GM12873 (cell line): ENCODE results near the gene SPSB1.

ENCODE experiments used
- TF ChIP-seq, protein P1 (sequence below): IDR thresholded peaks from 2 replicates; pipeline ENCODE4 v1.5.1; 2012; ENCODE audit warnings: low read depth, mild to moderate bottlenecking, moderate library complexity, low read length, control low read depth; ENCODE audit not compliant: insufficient read depth; ENCODE audit errors: missing control alignments

Gene SPSB1

DNA sequence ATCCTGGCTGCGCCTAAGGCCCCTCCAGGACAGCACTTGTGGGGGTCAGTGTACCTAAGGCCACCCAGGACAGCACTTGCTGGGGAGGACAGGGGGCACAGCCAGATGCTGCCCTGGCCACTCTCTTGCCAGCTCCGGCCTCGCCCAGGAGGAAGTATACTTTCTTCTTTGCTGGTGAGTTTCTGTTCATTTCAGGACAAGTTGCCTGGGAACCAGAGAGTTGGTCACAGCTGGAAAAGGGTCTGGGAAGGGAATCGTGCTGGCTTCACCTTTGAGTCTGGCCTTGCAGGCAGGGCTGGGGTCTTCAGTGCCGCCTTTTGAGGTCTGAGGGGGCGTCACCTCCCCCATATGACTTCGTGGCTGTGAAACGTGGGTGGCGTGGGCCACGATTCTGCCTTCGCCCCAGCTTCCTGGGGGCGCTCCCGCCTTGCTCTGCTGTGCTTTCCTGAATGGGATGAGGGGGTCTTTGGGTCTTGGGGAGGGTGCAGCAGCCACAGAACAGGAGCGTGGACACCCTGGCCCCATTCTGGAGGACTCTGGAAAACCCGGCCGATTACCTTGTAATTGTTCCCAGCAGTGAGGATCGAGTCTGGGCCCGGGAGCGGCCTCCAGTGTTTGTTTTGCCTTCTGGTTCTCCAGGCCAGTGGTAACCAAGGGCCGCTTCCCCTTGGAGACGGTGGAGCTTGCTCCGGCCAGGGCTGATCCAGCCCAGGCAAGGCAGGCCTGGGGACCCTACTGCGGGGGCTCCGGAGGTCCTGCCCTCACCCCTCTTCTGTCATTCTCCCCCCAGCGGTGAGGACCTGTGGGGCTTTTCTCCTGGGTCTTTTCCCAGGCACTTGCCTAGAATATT lies 45.9 kb downstream of the SPSB1 start:
- TF ChIP-seq, protein P1, sequence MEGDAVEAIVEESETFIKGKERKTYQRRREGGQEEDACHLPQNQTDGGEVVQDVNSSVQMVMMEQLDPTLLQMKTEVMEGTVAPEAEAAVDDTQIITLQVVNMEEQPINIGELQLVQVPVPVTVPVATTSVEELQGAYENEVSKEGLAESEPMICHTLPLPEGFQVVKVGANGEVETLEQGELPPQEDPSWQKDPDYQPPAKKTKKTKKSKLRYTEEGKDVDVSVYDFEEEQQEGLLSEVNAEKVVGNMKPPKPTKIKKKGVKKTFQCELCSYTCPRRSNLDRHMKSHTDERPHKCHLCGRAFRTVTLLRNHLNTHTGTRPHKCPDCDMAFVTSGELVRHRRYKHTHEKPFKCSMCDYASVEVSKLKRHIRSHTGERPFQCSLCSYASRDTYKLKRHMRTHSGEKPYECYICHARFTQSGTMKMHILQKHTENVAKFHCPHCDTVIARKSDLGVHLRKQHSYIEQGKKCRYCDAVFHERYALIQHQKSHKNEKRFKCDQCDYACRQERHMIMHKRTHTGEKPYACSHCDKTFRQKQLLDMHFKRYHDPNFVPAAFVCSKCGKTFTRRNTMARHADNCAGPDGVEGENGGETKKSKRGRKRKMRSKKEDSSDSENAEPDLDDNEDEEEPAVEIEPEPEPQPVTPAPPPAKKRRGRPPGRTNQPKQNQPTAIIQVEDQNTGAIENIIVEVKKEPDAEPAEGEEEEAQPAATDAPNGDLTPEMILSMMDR = no peak

- TF ChIP-seq, protein P1 = no peak
These were observed 47.6 kb downstream of the SPSB1 start for GRCh38 chr1:9340172-9340854.

DNA sequence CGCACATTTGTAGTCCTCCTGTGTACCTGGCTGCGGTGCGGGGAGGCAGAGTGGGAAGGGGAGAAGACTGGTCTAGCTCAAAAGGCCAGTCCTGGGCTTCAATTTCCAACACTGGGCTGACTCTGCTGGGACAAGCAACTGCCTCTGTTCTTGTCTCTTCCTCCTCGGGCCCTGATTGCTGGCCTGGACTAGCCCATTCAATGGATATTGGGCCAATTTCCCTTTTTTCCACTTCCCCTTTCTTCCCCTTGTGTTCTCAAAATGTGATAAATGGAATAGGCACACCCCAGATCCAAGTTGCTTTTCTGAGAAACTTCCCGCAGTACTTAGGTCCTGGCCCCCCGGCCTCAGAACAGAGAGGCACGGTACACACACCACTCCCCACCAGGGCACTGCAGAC lies 48.2 kb downstream of the SPSB1 start:
- TF ChIP-seq, protein P1 = no peak

DNA sequence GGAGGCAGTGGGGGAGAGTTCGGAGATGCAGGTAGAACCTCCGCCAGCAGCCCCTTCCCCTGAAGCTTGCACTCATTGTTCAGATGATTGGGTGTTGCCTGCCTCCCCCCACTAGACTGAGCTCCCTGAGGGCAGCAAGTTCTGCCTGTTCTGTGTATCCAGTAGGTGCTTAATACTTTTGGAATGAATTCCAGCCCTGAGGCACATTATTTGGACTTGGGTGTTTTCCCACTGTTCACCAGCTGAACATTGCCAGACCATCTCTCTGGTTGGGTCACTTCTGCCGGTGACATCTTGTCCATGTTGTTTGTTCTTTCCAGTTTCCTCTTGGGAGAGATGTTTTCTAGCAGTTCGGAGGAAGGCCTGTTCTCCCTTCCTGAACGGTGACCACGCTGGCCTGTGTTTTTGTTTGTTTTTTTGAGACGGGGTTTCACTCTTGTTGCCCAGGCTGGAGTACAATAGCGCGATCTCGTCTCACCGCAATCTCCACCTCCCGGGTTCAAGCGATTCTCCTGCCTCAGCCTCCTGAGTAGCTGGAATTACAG lies 48.7 kb downstream of the SPSB1 start:
- TF ChIP-seq, protein P1 = no peak

GRCh38 chr1:9343269-9343668 lies 50.6 kb downstream of the SPSB1 start:
- TF ChIP-seq, protein P1 = no peak

DNA sequence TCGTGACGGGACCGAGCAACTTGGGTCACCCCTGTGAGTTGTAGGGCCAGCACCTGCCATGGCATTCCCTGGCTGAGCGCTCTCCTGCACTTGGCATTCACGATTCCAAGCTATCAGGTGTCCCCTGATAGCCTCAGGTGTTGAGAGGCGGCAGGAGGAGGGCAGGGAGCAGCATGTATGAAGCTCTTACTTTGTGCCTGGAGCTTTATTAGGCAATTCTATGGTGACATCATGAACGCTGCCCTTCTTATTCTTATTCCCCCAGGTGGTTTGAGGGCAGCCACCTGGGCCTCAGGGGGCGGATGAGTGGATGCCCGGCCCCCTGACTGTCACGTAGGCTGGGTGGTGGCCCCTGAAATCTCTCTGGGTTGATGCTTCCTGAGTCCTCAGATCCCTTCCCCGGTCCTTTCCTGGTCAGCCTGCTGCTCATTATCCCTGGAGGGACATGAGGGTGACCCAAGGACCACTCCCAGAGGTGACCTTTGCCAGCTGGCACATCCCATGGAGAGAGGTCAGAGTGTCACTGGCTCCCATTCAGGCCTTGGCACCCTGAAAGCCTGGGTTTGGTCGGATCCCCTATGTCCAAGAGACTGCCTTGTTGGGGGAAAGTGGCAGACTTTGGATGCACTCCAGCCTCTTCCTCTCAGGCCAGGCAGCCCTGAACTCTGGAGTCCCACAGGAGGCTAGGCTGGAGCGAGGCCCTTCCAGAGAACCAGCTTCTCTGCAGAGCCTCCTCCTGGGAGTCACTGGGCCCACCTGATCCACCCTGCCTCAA lies 51.9 kb downstream of the SPSB1 start:
- TF ChIP-seq, protein P1 = no peak

DNA sequence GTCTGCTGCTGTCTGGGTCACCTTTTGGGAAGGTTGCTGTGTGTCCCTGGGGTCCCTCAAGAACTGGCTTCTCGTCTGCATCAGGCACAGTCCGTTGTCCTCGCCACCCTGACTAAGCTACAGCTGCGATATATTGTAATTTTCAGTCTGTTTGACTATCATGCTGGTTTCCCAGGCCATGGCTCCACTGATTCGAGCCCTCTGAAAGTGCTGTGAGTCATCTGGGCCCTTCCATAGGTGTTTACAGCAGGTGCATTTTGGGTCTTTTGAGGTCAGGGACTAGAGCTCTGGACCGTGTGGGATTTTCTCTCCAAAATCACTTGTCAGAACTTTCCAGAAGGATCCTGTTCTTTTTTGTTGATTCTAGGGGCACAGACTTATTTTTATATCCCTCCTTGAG lies 52.8 kb downstream of the SPSB1 start:
- TF ChIP-seq, protein P1 = no peak
